GM18517 (cell line): ENCODE data around the gene IL1RL1.

Experiments used
- ATAC-seq: cut with Tn5 transposase; IDR thresholded peaks from one replicate; pipeline ENCODE4 v1.9.1; 2021; ENCODE audit warnings: mild to moderate bottlenecking, moderate library complexity; ENCODE audit not compliant: unreplicated experiment

Gene IL1RL1

DNA sequence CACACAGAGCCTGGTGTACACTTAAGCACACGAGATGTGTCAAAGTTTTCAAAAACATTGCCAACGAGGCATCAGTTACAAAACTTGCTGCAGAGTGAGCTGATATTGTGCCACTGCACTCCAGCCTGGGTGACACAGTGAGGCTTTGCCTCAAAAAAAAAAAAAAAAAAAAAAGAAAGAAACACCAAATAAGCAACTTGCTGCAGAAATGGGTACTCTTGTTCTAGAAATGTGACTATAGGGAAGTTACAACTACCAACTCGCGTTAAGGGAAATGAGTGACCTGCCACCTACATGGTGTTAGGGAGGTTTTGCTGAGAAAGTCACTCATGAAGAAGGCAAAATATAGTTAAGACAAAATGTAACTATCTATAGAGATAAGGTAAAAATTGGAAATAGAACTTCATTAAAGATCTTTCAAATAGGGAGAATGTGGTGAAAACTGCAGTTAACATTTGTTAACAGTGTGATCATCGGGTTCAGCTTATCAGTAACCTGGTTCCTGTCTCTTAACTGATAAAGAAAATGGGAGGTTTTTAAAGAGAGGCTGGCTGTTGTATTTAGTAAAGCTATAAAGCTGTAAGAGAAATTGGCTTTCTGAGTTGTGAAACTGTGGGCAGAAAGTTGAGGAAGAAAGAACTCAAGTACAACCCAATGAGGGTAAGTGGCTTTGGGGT lies at the start of gene IL1RL1:
Gene IL1RL1 (plus strand): TSS at position 600 of the 677 bp plus-strand sequence. CDS start 26,702 bp downstream, outside the sequence.
- no peak for ATAC-seq

DNA sequence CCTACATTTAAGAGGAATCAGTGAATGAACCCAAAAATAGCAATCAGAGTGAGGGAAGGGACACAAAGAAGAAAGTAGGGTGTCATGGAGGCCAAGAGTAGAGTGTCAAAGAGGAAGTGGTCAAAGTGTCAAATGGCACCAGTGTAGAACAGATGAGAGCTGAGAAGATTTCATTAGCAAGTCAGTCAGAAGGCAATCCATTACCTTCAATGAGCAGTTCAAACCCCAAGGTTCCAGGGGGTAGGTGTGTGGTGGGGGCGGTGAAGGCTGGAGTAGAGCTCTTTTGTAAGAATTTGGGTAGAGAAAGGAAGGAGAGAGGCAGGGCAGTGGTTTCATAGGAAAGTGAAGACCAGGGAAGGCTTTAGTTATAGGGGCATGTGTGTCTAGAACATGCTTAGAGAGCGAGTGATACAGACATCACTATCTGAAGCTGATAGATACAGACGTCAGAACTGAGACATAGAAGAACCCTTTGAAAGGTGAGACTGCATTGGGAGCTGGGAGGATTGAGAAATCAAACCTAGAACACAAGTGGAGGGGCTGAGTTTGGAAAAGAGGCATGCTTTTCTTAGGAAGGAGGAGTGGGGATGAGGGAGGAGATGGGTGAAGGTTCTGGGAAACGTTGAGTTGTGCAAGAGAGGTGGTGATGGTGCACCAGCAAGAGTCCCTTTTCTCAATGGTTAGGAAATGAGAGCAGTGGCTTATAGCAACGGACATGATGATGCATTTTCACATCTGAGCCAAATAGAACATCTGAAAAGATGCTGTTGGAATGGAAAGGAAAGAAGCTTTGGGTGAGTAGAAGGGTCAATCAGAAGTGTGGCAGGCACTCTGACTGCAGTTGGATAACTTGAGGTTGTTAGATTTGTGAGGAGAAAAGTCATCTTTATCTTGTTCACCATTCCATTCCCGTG lies 48.9 kb upstream of the IL1RL1 start:
- ATAC-seq = no peak

DNA sequence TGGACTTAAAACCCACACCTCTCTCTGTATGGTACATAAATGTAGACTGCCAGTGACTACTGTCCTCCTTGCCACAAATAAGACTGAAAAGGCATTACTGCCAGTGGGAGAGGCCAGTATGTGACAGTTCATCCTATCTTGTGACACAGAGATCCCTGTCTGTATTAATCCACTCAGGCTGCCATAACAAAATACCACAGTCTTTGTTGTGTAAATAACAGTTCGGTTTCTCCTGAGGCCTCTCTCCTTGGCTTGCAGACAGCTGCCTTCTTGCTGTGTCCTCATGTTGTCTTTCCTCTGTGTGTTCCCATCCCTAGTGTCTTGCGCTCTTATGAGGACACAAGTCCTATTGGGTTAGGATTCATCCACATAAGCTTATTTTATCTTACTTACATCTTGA lies 46.4 kb upstream of the IL1RL1 start:
- no peak for ATAC-seq

DNA sequence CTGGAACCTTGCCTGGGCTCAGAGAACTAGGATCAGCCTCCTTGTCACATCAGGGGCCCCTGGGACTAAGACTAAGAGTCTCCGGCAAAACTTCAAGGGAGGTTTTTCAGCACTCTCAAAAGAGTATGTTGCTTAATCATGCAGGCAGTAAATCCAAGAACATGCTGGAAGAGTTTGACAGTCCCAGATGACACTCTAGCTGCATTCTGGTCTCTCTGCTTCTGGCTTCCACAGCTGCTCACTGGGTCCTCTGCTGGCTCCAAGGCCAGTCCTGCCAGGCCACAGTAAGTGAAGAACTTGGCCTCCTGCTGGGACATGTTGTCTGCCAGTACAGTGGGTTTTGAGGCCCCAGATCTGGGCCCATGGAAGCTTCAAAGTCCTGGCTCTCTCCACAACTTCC lies 45.2 kb upstream of the IL1RL1 start:
- no peak for ATAC-seq

DNA sequence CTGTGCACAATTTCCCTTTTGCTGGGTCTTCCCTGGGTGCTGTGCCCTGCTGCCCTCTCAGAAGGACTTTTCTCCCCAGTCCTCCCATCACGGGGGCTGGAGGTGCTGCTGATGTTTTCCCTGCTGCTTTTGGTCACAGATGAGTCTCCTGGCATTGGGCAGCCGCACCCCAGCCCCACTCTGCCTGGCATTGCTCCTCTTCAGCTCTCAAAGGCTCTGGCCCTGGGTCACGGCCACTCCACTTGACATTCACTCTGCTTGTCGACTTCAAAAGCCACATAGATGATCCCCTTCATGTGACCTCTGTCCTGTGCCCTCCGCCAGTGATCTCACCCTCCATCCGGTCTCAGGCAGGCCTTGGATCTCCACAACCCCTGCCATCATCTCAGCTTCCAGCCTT lies 43.6 kb upstream of the IL1RL1 start:
- ATAC-seq = no peak

DNA sequence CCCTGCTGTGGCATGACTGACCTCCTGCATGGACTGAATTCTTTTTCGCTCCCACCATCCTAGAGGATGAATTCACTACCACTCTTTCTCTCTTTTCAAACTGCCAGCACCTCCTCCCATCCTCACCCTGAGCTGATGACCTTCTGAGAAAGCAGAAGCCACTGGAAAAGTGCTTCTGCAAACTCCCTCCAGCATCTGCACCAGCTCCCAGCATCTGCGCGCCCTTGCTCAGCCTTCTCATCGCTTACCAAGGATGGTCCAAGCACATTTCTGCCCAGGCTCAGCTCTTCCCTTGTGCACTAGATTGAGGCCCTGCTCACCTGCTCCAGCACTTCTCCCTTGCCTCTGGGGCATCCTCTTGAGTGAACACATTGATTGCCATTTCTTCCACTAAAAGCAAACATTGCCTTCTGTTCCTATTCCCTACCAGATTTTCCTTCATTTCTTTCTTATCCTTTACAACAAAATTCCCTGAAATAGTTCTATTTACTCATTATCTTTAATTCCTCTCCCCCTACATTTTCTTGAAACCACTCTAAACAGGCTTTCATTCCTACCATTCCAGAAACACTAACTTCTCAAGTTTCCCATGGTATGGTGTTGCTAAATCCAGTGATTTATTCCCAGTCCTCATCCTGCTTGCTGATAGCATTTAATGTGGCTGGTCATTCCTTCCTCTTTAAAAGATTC lies 42.7 kb upstream of the IL1RL1 start:
- ATAC-seq = no peak

DNA sequence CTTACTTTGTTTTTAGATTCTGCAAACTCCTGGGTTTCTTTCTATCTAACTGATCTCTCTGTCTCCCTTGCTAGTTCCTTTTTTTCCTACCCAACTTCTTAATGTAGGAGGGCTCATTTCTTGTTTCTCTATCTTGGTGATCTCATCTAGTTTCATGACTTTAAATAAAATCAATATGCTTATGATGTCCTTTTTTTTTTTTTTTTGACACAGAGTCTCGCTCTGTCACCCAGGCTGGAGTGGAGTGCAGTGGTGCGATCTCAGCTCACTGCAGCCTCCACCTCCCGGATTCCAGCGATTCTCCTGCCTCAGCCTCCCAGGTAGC lies 42.2 kb upstream of the IL1RL1 start:
- no peak for ATAC-seq

DNA sequence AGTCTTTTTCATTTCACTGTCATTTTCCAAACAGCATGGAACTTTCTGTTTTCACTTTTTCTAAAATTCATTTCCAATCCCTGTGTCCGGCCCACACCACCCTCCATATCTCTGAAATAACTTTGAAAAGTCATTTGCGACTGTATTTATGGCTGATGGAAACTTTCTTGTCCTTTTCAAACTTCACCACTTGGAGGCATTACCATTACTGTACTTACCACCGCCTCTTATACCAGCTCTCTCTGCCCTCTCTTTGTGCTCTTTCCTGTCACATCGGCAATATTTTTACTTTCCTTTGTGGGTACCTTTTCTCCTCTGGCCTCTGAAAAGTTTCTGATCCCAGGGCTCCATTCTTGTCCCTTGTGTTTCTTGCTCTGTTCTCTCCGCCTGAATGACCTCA lies 39.5 kb upstream of the IL1RL1 start:
- ATAC-seq = no peak

DNA sequence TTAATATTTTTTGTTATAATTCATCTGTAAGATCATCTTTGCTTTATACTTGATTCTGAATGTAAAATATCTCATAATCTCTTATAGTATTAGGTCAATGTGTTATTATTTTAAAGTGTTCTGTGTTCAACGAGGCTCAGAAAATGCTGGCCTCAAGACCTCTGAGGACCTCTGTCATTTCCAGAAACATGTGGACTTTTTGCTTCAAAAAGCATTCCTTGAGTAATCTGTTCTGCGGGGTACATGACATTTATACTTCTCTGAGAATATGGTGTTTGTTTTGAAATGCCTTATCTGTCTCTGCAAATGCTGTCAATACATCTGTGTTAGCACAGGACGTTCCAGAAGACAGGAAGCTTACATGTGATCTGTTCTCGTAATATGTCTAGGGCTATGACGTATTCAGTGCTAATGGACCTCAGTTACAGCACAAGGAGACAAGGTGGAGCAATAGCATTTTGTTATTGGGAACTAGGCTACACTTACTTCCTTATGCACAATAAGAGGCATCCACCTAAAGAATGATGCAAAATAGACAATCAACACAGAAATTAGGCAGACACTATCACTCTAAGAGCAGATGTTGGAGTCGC lies 37.6 kb upstream of the IL1RL1 start:
- ATAC-seq = no peak

DNA sequence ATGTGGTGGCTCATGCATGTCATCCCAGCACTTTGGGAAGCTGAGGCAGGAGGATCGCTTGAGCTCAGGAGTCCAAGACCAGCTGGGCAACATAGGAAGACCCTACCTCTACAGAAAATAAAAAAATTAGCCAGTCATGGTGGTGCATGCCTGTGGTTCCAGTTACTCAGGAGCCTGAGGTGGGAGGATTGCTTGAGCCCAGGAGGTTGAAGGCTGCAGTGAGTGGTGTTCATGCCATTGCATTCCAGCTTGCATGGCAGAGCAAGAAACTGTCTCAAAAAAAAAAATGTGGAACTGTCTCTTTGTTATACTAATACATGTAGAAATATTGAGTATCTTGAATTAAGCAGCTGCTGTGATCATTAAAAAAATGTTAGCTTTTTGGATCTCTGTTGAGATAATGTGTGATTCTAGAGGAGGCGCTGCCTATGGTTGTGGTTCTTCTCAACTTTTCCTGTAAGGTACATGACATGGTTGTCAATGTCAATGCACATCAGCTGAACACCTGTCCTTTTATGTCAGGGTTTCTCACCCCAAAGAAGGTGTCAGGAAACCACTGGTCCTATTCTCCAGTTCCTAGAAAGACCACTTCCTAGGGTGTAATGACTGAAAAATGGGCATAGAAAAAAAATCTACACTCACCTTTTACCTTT lies 34.7 kb upstream of the IL1RL1 start:
- ATAC-seq = no peak

DNA sequence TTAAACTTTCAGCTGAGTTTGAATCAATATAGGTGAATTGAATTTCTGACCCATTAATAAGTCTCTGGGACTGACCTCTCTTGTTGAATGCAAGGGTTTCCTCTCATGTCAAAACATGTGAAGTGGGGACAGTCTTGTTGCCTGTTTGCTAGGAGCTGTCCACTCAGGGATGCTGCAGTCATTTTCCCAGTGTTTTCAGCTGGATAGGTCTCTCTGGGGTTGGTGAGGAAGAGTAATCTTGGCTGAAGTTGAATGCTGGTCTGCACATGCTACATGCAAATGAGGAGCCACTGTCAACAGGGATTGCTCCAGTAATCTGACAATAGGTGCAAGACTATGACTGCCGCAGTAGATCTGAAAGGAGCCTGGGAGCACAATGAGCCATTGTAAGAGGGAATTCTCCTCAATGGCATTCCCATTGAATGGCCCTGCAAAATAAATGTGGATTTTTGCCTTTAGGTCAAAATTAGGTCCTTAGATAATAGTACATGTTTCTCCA lies 34.1 kb upstream of the IL1RL1 start:
- ATAC-seq = no peak

DNA sequence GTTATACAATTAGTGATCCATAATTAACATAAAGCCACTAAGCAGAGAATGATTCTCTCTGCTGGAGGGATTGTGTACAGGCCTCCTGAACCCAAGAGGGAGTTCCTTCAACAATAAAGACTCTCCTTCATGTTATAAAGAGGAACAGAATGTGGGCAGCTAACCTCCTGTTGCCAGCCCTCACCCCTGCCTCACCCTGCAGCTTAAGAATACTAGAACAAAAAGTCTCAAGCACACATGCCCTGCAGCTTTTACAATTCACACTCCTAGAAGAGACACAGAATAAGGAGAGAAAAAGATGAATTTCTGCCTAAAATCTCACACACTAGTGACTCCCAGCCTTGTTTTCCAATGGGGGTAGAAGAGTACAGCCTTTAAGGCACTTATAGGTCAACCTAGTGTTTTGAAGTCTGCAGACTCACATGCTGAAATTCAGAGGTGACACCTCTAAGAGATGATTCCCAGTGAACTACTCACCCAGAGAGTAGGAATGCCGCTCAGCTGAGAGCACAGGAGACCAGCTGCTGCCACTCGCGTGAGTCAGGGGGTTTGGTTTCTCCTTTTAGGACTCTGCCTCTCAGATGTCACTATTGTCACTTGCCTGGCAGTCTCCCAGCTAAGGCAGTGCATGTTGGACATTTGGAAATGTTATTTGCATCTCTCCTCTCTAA lies 32.5 kb upstream of the IL1RL1 start:
- no peak for ATAC-seq

DNA sequence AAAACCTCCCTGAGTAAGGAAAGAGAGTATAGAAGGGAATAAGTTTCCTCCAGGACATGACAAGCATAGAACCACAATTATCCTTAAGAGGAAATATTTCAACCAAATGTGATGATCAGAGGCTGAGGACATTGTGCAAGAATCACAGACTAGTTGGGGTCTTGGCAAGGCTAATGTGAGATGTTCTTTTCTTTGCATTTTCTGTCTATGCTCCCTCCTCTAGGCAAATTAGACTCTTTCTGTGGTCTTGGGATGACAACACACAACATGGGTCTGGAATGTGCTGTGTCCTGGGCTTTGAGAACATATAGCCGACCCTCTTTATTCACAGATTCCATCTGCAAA lies 32.0 kb upstream of the IL1RL1 start:
- no peak for ATAC-seq

DNA sequence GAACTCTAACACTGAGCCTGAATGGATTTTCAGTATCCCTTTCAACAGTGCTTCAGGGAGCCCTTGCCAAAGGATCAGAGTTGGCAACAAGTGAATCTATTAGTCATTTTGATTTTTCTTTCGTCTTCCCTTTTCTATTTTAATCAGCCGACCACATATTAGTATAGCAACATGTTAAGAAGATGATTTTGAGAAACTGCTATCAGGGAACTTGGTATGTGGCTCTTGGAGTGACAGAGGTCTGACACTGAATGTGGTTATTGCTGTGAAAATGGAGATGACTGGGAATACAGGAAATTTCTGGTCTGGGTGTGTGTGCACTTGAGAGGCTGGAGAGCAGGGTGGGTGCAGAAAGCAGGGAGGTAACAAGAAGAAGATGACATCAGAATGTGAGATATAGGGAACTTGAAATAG lies 28.7 kb upstream of the IL1RL1 start:
- no peak for ATAC-seq

DNA sequence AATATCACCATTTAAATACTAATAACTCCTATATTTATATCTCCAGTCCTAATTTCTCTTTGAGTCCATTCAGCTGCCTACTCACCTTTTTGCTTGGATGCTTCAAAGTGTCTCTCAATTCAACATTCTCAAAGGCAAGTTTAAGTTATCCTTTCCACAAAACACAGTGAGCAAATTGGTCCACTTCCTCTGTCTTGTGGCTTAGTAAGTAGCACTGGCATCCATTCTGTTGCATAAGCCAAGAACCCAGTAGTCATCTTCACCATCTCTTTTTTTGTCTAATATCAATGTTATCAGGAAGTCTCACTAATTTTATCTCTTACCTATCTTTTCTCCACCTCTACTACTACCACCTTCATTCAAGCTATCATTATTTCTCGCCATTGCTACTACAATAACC lies 27.4 kb upstream of the IL1RL1 start:
- ATAC-seq = no peak

DNA sequence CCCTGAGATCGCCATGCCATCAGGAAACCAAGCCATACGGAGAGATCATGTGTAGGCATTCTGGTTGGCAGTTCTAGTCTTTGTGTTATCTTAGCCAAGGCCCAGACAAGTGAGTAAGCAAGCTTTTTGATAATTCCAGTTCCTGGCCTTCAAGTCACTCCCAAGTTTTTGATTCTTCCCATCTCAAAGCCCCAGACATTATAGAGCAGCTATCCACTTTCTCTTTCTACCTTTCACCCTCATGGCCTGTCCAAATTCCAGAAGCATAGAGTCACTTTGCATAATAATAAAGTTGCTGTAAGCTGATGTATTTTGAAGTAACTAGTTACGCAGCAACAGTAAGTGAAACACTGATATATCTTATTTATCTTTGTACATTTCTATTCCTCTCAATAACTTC lies 26.8 kb upstream of the IL1RL1 start:
- no peak for ATAC-seq

DNA sequence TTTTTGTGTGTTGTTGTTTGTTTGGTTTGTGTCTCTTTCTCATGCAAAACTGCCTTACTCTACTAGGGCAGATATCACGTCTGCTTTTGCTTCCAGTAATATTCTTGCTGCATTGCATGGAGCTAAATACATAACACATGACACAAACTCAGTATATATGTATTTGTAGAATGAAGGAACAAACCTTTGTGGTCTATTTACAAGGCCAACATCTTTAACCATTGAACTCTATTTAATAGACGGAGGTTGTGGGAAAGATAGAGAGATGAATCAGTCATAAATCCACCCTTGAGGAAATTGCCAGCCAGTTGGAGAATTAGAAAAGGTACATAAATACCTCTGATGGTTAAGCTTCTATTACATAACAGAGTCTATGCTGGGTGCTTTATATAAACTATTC lies 26.0 kb upstream of the IL1RL1 start:
- ATAC-seq = no peak

DNA sequence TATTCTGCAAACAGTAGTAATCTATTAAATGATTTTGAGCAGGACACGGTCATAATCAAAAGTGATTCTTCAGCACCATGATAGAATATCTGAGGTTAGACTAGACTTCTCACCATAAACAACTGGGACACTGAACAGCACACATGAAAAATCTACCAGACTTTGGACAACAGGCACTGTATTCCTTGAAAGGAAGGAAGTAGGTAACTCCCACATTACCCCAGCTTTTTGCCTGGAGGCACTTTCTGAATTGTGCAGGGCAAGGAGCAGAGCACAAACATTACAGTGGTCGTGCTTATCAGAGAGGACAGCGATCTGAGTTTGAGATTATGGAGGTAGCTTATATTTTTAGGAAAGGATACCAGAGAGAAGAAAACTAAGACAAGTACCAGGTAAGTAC lies 25.3 kb upstream of the IL1RL1 start:
- no peak for ATAC-seq

DNA sequence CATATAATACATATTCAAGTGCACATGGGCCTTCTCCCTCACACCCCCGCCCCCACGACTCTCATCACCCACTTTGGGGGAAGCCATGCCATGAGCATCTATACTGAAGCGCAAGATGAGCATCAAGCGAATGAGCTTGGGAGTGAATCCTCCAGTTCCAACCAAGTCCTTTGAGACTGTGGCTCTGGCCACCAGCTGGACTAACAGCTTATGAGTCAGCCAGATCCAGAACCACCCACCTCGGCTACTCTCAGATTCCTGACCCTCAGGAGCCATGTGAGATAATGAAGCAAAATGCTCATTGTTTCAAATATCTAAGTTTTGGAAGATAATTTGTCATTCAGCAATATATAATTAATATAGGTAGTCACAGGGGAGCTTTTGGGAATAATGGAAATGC lies 22.2 kb upstream of the IL1RL1 start:
- no peak for ATAC-seq

DNA sequence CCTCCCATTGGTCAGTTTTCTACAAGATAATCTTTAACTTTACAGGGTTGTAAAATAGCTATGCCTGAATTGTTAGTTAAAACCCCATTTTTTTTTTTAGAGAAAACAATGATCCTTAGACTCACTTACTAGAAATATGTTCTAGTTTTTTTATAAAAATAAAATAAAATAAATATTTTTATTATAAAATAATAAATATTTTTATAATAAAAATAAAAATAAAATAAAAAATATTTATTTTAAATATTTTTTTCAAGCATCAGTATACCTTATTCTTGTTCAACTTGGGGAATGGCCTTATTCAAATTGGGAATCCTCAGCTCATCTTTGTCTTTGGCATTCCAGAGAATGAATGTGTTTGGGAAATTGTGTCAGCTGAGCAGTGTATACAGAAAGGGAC lies 20.8 kb upstream of the IL1RL1 start:
- no peak for ATAC-seq
